Omental fat pad (tissue), 4 donors: ENCODE results near the gene TRIM38. TPM values are rescaled to one million over a fixed set of nuclear protein-coding genes. Genes with fewer than 3 reads are reported as not detected.
"Not testable (repeated sequence)": the region's sequence is repeated elsewhere in the genome, so short reads cannot be mapped to it uniquely, and the experiment has no call there.

Source experiments
- ATAC-seq: fragments of 150-250 bp; one replicate; pipeline ENCODE4 v1.9.1; 2016; ENCODE audit warnings: mild to moderate bottlenecking, moderate library complexity; ENCODE audit not compliant: low FRiP score
- DNase-seq: peaks from one replicate; pipeline ENCODE4 v3.0.0-alpha.2; 2019; ENCODE audit warnings: low spot score
- CTCF ChIP-seq, 3 donors: fragments of 450-650 bp; IDR thresholded peaks; one replicate each; pipeline ENCODE4 v1.5.1; 2016 to 2017; ENCODE audit warnings: antibody characterized with exemption in 3 of 3, mild to moderate bottlenecking in 3 of 3, moderate library complexity in 2 of 3
- total RNA-seq, 4 donors: library from RNA; depleted of rRNA; stranded (reverse); fragments of >200 nt; gene quantifications; one replicate each; pipeline ENCODE4 v1.1.0, GENCODE V29; 2016

Gene TRIM38
- total RNA-seq, 4 donors from 2014 or later, result 7.8 to 21.6 (median 11.7) TPM

DNA sequence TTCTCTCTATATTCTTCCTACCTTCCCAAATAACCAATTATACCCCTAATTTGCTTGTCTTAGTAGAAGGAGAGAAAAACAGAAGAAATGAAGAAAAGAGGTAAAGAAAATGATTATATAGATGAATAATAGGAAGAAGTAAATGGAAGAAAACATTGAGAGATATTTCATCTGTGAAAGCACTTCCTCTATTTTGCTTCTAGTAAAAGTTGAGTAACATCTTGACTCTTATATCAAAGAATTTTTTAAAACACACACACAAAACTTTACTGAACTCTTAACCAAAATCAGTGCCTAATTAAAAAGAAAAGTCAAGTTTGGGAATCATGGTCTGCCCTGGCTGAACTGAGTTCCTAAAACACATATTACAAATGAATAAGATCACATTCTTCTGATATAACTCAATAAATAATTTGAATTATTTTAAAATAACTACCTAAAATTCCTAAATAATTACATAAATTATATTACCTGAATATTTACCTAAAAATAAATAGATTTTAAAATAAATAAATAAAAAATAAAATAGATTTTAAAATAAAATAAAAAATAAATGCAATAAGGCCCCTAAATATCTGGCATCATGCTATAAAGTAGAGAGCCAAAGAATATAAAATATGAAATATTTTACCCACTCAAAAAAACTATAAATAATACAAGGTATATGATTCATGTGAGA, 40.9 kb upstream of the TRIM38 start:
- no peak for ATAC-seq
- TF ChIP-seq CTCF (IDR thresholded peaks at IDR 0.05), result no peak
- no peak for DNase-seq

GRCh38 chr6:25922301-25922700, 40.3 kb upstream of the TRIM38 start:
- TF ChIP-seq CTCF (IDR thresholded peaks at IDR 0.05), result no peak
- no peak for ATAC-seq

DNA sequence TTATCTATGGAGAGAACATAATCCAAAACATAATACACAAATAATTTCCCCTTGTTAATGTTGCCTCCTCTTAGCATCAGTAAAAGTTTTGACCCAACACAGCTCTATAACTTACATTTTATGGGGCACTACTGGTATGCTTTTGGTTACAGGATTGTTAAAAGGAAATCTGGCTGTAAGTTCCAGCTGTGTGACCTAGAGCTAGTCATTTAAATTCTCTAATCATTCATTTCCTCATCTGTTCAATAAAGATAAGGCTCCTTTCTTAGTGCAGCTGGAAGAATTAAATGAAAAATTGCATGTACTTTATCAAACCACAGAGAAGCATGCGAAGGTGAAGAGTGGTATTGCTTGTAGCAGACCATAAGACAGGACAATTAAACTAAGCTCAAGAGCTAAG, 36.7 kb upstream of the TRIM38 start:
- no peak for ATAC-seq
- no peak for TF ChIP-seq CTCF (IDR thresholded peaks at IDR 0.05)

More at GRCh38 chr6:25922301-25922700, 40.3 kb upstream of the TRIM38 start:
- DNase-seq, result no peak

DNA sequence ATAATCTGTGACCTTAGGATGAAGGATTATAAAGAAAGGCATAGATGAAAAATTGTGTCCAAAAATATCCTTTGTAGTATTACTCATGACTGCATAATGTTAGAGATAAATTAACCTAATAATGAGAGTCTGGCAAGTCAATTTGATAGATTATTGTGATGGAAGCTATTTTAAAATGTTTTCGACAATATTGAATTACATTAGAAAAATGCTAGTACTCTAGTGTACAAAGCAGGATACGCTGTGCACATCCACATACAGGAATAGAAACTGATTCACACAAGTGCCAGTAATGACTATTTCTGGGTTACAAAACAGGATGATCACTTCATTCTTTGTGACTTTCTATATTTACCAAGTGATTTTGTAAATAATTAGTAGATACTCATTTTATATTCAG, 35.4 kb upstream of the TRIM38 start:
- ATAC-seq, result no peak

More for the DNA sequence above, 36.7 kb upstream of the TRIM38 start:
- DNase-seq, result no peak

DNA sequence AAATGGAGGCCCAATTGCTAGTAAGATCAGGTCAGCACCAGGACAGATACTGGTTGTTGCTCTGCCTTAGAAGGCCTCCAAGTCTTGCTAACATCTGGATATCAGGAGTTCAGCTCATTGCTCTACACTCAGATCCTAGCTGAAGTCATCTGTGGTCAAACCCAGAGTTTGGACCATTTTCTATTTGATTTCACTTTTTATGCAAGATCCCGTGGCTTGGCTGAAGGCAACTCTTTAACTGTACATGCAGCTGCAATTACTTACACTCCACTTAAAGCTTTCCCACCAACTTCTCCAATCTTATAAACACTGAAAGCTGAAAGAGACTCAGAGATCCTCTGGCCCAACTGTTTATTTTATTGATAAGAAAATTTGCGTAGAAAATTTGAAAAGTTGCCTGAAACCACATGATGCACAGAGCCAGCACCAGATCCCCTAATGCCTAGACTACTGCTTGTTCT, 34.8 kb upstream of the TRIM38 start:
- TF ChIP-seq CTCF (IDR thresholded peaks at IDR 0.05), result no peak
- ATAC-seq (no peak), DNase-seq (no peak)

More for the DNA sequence above, 35.4 kb upstream of the TRIM38 start:
- DNase-seq, result no peak
- TF ChIP-seq CTCF (IDR thresholded peaks at IDR 0.05), result no peak

DNA sequence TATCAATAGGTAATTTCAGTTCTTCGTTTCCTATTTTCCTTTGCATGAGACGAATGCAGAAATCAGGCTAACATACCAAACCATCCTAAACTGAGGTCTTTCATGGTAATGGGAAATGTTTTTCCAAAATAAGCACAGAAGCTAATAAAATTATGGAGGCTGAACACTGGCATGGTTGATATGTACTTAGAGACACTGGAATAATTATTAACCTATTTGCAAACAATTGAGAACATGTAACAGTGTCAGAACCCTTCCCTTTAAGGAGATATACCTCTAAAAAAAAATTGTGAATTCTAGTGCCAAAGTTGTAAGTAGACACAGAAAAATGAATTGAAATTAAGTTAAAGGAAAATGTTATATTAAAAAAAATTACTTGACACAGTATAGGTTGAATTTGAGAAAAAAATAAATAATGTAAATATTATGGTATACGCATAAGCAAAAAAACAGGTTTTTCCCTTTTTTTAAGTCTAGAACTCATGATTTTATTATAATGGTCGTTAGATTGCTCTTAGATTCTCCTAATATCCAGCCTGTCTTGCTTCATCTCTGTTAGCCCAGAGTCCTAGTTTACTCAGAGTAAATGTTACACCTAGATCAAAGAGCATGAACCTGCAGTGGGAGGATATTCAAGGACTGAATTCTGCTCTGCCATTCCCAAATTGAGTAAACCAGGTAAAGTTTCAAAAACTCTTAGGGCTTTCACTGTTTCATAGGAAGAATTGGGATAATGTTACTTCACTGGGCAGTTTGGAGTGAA, 33.9 kb upstream of the TRIM38 start:
- no peak for TF ChIP-seq CTCF (IDR thresholded peaks at IDR 0.05)
- DNase-seq (no peak), ATAC-seq (no peak)

GRCh38 chr6:25929785-25930184, 32.8 kb upstream of the TRIM38 start:
- not testable (repeated sequence) for DNase-seq

More at GRCh38 chr6:25929785-25930184, 32.8 kb upstream of the TRIM38 start:
- not testable (repeated sequence) for ATAC-seq
